OCI-LY1 (cell line): ENCODE measurements around the gene TLK1.
"Not testable (repeated sequence)": the region's sequence is repeated elsewhere in the genome, so short reads cannot be mapped to it uniquely, and the experiment has no call there.

Experiments
- CTCF ChIP-seq: fragments of 200-600 bp; sonication (generic), shearing (Covaris generic); IDR thresholded peaks from 2 replicates; pipeline ENCODE4 v1.5.1; 2017; ENCODE audit warnings: mild to moderate bottlenecking, antibody characterized with exemption, low read length, moderate library complexity, mixed read lengths
- EZH2 ChIP-seq: fragments of 200-600 bp; sonication (generic), shearing (Covaris generic); IDR thresholded peaks from 2 replicates; pipeline ENCODE4 v1.8.0; 2017; ENCODE audit warnings: borderline replicate concordance, mixed run types, mild to moderate bottlenecking, antibody characterized with exemption, low read length, moderate library complexity, mixed read lengths

- TF ChIP-seq CTCF, EZH2: not testable (repeated sequence)
Measured at GRCh38 chr2:171091517-171091916, 69.2 kb downstream of the TLK1 start.
